ENCODE results near the gene EBF3.

DNA sequence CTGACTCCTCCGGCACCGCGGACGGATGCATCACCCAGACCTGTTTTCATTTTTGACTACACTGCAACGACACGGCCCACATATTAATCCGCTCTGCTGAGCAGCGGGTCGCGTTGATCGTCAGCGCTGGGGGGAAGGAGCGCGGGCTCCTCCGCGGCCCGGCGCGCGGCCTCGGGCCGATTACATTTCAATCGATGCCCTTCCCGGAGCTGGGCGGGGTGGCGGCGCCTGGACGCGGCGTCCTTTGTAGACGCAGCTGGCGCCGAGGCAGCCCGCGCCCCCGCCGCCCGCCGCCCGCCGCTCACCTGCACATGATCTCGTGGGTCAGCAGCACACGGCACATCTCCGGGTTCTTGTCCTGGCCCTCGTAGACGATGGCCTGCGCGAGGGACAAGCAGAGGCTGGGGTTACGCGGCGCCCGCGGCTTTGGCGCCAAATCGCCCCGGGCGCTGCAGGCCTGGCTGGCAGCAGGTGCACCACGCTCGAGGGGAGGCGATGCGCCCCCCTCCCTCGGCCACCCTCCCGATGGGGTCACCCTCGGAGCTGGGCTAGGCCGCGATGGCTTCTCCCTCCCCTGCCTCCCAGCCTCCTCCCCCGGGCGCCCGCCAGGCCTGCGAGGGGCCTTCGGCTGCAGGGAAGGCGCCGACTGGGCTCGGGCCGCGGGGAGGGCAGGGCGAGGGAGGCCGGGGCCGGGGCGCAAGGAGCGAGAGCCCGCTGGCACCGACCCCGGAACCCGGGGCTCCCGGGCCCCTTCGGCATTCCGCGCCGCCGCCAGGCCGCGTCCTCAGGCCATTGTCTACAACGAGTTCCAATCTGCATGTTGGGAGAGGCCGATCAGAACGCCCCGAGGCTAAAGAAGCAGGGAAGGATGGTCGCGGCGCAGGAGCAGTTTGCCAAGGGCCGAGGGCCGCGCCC, 5.2 kb downstream of the EBF3 start:
- TF ChIP-seq, protein P1, sequence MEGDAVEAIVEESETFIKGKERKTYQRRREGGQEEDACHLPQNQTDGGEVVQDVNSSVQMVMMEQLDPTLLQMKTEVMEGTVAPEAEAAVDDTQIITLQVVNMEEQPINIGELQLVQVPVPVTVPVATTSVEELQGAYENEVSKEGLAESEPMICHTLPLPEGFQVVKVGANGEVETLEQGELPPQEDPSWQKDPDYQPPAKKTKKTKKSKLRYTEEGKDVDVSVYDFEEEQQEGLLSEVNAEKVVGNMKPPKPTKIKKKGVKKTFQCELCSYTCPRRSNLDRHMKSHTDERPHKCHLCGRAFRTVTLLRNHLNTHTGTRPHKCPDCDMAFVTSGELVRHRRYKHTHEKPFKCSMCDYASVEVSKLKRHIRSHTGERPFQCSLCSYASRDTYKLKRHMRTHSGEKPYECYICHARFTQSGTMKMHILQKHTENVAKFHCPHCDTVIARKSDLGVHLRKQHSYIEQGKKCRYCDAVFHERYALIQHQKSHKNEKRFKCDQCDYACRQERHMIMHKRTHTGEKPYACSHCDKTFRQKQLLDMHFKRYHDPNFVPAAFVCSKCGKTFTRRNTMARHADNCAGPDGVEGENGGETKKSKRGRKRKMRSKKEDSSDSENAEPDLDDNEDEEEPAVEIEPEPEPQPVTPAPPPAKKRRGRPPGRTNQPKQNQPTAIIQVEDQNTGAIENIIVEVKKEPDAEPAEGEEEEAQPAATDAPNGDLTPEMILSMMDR (conservative IDR thresholded peaks at IDR 0.05): no peak
- no peak for TF ChIP-seq EZH2 (IDR thresholded peaks at IDR 0.05; ENCODE audit: low read depth)

Measured in PC-9 (cell line).